Osteoblast (primary cell): ENCODE measurements around the gene NDUFS1. TPM values are rescaled to one million over a fixed set of nuclear protein-coding genes. Genes with fewer than 3 reads are reported as not detected.

Source experiments
- DNase-seq: peaks from one replicate; pipeline ENCODE4 v3.0.0; 2011; ENCODE audit warnings: low spot score, mixed read lengths; ENCODE audit not compliant: insufficient read length; ENCODE audit errors: missing footprints
- H2AFZ ChIP-seq: 2 replicates; pipeline ENCODE4 v1.6.0; 2011; ENCODE audit warnings: mild to moderate bottlenecking, low read length
- H3K27ac ChIP-seq: 2 replicates; pipeline ENCODE4 v1.5.1; 2011; ENCODE audit warnings: mild to moderate bottlenecking, low read depth, low read length, moderate library complexity
- H3K27me3 ChIP-seq: 2 replicates; pipeline ENCODE4 v1.6.0; 2012; ENCODE audit warnings: mild to moderate bottlenecking, control low read depth, inconsistent platforms, low read length, moderate library complexity; ENCODE audit not compliant: insufficient read depth
- H3K36me3 ChIP-seq: 2 replicates; pipeline ENCODE4 v1.5.1; 2011; ENCODE audit warnings: mild to moderate bottlenecking, low read length, control low read depth, moderate library complexity; ENCODE audit not compliant: insufficient read depth
- H3K4me1 ChIP-seq: 2 replicates; pipeline ENCODE4 v1.5.1; 2011; ENCODE audit warnings: mild to moderate bottlenecking, low read length, control low read depth, moderate library complexity; ENCODE audit not compliant: insufficient read depth
- H3K4me2 ChIP-seq: 2 replicates; pipeline ENCODE4 v1.6.0; 2011; ENCODE audit warnings: mild to moderate bottlenecking, low read length; ENCODE audit not compliant: insufficient read depth
- H3K4me3 ChIP-seq: fragments of 200-600 bp; sonication (generic); 3 replicates; pipeline ENCODE4 v1.5.1; 2012; ENCODE audit warnings: mild to moderate bottlenecking, low read length, inconsistent platforms; ENCODE audit not compliant: insufficient read depth
- H3K79me2 ChIP-seq: 2 replicates; pipeline ENCODE4 v1.6.0; 2012; ENCODE audit warnings: mild to moderate bottlenecking, low read length, control low read depth, inconsistent platforms; ENCODE audit not compliant: insufficient read depth
- H3K9me3 ChIP-seq: 2 replicates; pipeline ENCODE4 v1.5.1; 2011; ENCODE audit warnings: low read depth, low read length, control low read depth
- H4K20me1 ChIP-seq: 2 replicates; pipeline ENCODE4 v1.6.0; 2012; ENCODE audit warnings: mild to moderate bottlenecking, low read length, control low read depth; ENCODE audit not compliant: insufficient read depth
- CTCF ChIP-seq: IDR thresholded peaks from 2 replicates; pipeline ENCODE4 v1.5.1; 2011; ENCODE audit warnings: mild to moderate bottlenecking, low read depth, low read length, moderate library complexity; ENCODE audit errors: extremely low read depth
- total RNA-seq: library from RNA; depleted of rRNA; stranded (reverse); fragments of >200 nt; gene quantifications from 2 replicates; pipeline ENCODE4 v1.2.3, GENCODE V29; 2012

The NDUFS1 gene
- total RNA-seq, 1 donor, result 98.4 TPM

DNA sequence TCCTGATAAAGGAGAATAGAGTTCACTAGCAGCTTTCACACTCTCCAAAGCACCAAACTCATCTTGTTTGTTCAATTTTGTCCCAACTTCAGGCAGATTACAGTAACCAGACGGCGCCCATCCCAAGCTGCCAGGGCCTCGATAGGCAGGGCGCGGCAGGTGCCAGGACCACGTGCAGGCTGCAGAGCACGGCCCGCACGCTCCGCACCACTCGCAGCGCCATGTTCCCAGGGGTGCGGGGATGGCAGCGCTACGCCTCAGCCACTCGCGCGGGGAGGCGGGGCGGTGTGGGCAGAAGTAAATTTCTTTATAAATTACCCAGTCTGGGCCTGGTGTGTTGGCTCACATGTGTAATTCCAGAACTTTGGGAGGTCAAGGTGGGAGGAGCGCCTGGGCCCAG is 43.0 kb downstream of the NDUFS1 start:
- H3K27me3 ChIP-seq, result no peaks in the 10 kb centered on the region
- H3K36me3 ChIP-seq, result peaks cover 32% of the 10 kb centered on the region
- H3K4me2 ChIP-seq, result no peak overlapping the region
- no peaks in the 10 kb centered on the region for H3K79me2 ChIP-seq
- no peaks in the 10 kb centered on the region for H4K20me1 ChIP-seq
- peak; percentile 45 for DNase-seq
- no peaks in the 10 kb centered on the region for H3K9me3 ChIP-seq
- TF ChIP-seq CTCF, result no peak
- H2AFZ ChIP-seq, result no peak overlapping the region
- peaks cover 2% of the 10 kb centered on the region for H3K4me1 ChIP-seq
- no peak overlapping the region for H3K27ac ChIP-seq
- no peak overlapping the region for H3K4me3 ChIP-seq

DNA sequence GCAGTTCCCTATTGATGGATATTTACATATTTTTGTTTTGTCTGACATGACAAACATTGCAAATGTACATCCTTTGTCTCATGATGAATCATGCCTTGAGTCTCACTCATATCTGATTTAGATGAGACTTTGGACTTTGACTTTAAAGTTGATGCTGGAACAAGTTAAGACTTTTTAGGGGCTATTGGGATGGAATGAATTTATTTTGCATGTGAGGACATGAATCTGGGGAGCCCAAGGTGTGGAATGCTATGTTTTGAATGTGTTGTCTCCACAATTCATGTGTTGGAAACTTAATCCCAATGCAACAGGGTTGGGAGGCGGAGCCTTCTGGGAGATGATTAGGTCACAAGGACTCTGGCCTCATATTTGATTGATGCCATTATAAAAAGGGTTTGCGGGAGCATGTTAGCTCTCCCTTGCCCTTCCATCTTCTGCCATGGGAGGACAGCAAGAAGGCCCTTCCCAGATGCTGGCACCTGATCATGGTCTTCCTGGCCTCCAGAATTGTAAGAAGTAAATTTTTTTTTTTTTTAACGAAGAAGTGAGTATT is 44.1 kb downstream of the NDUFS1 start:
- H3K4me1 ChIP-seq, result peaks cover 2% of the 10 kb centered on the region
- no peaks in the 10 kb centered on the region for H4K20me1 ChIP-seq
- no peaks in the 10 kb centered on the region for H3K9me3 ChIP-seq
- H3K4me2 ChIP-seq, result no peak overlapping the region
- H2AFZ ChIP-seq, result no peak overlapping the region
- TF ChIP-seq CTCF, result no peak
- DNase-seq, result no peak
- H3K27me3 ChIP-seq, result no peaks in the 10 kb centered on the region
- H3K27ac ChIP-seq, result no peak overlapping the region
- peaks cover 20% of the 10 kb centered on the region for H3K36me3 ChIP-seq
- no peaks in the 10 kb centered on the region for H3K79me2 ChIP-seq
- H3K4me3 ChIP-seq, result no peak overlapping the region

DNA sequence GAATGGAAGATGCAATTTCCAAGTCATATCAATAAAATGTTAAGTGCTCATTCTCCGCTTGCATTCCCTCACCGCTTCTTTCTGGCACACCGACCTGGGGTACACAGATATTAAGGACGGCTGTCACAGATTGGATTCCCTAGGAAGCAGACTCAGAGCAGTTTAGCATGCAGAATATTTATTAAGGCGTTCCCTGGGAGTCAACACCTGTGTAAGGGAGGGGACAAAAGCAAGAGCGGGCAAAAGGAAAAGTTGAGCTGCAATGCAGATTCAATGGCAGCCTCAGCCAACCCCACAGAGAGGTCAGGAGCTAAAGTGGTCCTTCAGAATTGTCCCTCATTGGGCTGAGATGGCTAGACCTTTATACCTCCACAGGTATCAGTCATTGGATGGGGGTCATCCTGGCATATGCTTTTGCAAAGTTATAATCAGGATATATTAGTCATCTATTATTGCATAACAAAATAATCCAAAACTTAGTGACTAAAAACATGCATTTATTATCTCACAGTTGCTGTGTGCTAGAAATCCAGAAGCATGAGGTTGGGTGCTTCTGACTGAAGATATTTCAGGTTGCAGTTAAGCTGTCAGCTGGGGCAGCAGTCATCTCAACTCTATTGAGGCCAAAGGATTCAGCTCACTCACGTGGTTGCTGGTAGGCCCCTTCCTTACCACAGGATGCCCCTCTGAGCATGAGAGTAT is 46.2 kb downstream of the NDUFS1 start:
- H3K9me3 ChIP-seq, result no peaks in the 10 kb centered on the region
- no peaks in the 10 kb centered on the region for H3K79me2 ChIP-seq
- TF ChIP-seq CTCF, result no peak
- H3K4me3 ChIP-seq, result no peak overlapping the region
- H2AFZ ChIP-seq, result no peak overlapping the region
- H3K27me3 ChIP-seq, result no peaks in the 10 kb centered on the region
- no peak overlapping the region for H3K4me2 ChIP-seq
- peaks cover 10% of the 10 kb centered on the region for H3K36me3 ChIP-seq
- DNase-seq, result peak; percentile 47
- H3K4me1 ChIP-seq, result peaks cover 2% of the 10 kb centered on the region
- no peak overlapping the region for H3K27ac ChIP-seq
- no peaks in the 10 kb centered on the region for H4K20me1 ChIP-seq

DNA sequence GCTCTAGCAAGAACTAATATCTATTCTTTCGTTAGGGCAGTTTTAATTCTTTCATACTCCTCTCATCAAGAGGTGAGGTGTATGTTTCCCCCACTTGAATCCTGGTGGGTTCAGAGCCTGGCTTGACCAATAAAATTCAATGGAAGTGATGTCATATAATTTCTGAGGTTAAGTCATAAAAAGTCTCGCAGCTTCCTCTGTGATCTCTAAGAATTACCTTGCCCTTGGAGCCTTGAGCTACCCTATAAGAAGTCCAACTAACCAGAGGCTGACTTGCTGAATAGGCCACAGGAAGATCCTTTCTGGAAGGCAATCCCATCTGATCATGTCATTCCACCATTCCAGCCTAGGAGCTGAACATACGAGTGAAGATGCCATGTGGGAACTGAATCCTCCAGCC is 47.1 kb downstream of the NDUFS1 start:
- DNase-seq, result peak; percentile 31

More for the DNA sequence above, 47.1 kb downstream of the NDUFS1 start:
- Histone ChIP-seq H4K20me1 (no peaks in the 10 kb centered on the region), H2AFZ (no peak overlapping the region), H3K27me3 (no peaks in the 10 kb centered on the region), H3K36me3 (peaks cover 3% of the 10 kb centered on the region), H3K4me1 (peaks cover 2% of the 10 kb centered on the region), H3K4me2 (no peak overlapping the region), H3K9me3 (no peaks in the 10 kb centered on the region), H3K27ac (no peak overlapping the region), H3K79me2 (no peaks in the 10 kb centered on the region), H3K4me3 (no peak overlapping the region)
- no peak for TF ChIP-seq CTCF
